Suppressor macrophage treated with lipopolysaccharide for 1 hour (primary cell): ENCODE results near the gene WDR6.

ENCODE experiments used
- DNase-seq, 3 donors: peaks; one replicate each; pipeline ENCODE4 v3.0.0-alpha.2; 2020 to 2022

The WDR6 gene

GRCh38 chr3:49028298-49028672, 21.1 kb downstream of the WDR6 start:
- no peak for DNase-seq

- peak; percentile 97 to 99 (median 99) for DNase-seq
These were observed 21.7 kb downstream of the WDR6 start, which contains the start of gene IMPDH2 for GRCh38 chr3:49028673-49029562. IMPDH2 (minus strand) TSS chr3:49029398; CDS start chr3:49029350, 48 bp downstream.

- no peak for DNase-seq
These were observed 22.3 kb downstream of the WDR6 start for GRCh38 chr3:49029563-49029884.

- no peak for DNase-seq
These were observed 23.1 kb downstream of the WDR6 start for GRCh38 chr3:49030321-49030720.

- DNase-seq, result no peak
These were observed 25.6 kb downstream of the WDR6 start for GRCh38 chr3:49032646-49033304.

GRCh38 chr3:49034650-49035049, 27.5 kb downstream of the WDR6 start:
- no peak for DNase-seq

- peak; percentile 60 to 81 (median 75) for DNase-seq
These were observed 28.1 kb downstream of the WDR6 start for GRCh38 chr3:49035281-49035680.

GRCh38 chr3:49053543-49053942, 46.4 kb downstream of the WDR6 start:
- peak in 1 of 3 donors; percentile 7 for DNase-seq

GRCh38 chr3:49054344-49054862, 47.2 kb downstream of the WDR6 start:
- DNase-seq, result no peak

GRCh38 chr3:49057268-49057667, 50.1 kb downstream of the WDR6 start:
- DNase-seq, result no peak

GRCh38 chr3:49058011-49058410, 50.8 kb downstream of the WDR6 start:
- DNase-seq, result no peak
